ENCODE measurements around the gene SYCE1L.

- no peak for TF ChIP-seq POLR2AphosphoS5 (IDR thresholded peaks at IDR 0.05; ENCODE audit: low read depth, low read length)
- TF ChIP-seq, protein P1, sequence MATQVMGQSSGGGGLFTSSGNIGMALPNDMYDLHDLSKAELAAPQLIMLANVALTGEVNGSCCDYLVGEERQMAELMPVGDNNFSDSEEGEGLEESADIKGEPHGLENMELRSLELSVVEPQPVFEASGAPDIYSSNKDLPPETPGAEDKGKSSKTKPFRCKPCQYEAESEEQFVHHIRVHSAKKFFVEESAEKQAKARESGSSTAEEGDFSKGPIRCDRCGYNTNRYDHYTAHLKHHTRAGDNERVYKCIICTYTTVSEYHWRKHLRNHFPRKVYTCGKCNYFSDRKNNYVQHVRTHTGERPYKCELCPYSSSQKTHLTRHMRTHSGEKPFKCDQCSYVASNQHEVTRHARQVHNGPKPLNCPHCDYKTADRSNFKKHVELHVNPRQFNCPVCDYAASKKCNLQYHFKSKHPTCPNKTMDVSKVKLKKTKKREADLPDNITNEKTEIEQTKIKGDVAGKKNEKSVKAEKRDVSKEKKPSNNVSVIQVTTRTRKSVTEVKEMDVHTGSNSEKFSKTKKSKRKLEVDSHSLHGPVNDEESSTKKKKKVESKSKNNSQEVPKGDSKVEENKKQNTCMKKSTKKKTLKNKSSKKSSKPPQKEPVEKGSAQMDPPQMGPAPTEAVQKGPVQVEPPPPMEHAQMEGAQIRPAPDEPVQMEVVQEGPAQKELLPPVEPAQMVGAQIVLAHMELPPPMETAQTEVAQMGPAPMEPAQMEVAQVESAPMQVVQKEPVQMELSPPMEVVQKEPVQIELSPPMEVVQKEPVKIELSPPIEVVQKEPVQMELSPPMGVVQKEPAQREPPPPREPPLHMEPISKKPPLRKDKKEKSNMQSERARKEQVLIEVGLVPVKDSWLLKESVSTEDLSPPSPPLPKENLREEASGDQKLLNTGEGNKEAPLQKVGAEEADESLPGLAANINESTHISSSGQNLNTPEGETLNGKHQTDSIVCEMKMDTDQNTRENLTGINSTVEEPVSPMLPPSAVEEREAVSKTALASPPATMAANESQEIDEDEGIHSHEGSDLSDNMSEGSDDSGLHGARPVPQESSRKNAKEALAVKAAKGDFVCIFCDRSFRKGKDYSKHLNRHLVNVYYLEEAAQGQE (IDR thresholded peaks at IDR 0.05; ENCODE audit: insufficient read depth in 1 of 2, low read depth in 2 of 2, low read length in 2 of 2): no peak
- TF ChIP-seq TAF1 (IDR thresholded peaks at IDR 0.05; ENCODE audit: borderline replicate concordance, insufficient read depth, low read length): no peak
- TF ChIP-seq SIN3A (IDR thresholded peaks at IDR 0.05; ENCODE audit: borderline replicate concordance, insufficient read depth, low read length): no peak
- TF ChIP-seq FOXP2 (optimal IDR thresholded peaks at IDR 0.05; ENCODE audit: borderline replicate concordance, extremely low read depth, extremely low read length, insufficient read depth): no peak
Observed at GRCh38 chr16:77219437-77219836, 20.2 kb downstream of the SYCE1L start.

Measured in PFSK-1 (cell line).